ENCODE data around the gene NDST3.

GRCh38 chr4:118139241-118139640, 105.0 kb downstream of the NDST3 start:
- no peak for TF ChIP-seq CTCF (IDR thresholded peaks at IDR 0.05)
- TF ChIP-seq EZH2 (IDR thresholded peaks at IDR 0.05) = no peak

Measured in neural progenitor cell (in vitro differentiated cells).